ENCODE data around the gene DLL4. TPM values are rescaled to one million over a fixed set of nuclear protein-coding genes. Genes with fewer than 3 reads are reported as not detected.

DLL4 gene
- total RNA-seq, 1 donor from 2014 or later: 15.2 TPM

DNA sequence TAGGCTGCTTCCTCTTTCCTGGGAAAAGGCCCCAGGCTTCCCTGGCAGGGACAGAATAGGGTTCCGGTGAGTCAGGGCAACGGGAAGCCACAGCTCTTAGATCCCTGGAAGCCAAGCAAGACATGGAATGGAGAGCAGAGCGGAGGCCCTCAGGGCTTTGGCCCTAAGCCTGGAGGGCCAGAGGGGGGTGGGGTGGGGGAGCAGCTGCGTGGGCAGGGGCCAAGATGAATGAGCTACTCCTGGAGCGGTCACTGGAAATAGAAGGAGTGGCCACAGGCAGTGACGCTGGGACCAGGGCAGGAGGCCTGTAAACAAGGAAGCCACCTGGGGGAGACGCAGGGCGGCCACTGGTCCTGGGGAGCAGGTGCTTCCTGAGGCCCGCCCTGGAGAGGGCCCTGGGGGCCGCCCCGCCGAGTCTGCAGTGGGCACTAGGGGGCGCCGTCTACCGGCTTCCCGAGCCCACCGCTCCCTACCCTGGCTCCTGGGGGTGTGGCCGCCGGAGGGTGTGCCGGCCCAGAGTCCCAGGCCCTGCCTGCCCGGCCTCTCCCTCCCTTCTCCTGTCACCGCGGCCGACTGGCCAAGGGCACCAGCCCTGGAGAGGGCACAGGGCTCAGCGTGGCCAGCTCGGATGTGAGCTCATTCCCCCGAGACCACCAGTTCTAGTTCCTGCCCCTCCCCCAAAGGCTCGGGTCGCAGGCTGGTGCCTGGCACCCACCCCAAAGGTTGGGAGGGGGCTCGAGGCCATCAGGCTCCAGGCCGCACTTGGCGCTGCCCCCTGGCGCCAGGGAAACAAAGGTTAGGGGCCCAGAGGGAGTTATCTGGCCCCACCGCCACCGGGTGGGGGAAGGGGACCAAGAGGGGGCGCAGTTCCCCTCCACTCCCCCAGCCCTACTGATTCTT is 22.8 kb upstream of the DLL4 start:
- peak; percentile 85 for DNase-seq (ENCODE audit: low spot score)

DNA sequence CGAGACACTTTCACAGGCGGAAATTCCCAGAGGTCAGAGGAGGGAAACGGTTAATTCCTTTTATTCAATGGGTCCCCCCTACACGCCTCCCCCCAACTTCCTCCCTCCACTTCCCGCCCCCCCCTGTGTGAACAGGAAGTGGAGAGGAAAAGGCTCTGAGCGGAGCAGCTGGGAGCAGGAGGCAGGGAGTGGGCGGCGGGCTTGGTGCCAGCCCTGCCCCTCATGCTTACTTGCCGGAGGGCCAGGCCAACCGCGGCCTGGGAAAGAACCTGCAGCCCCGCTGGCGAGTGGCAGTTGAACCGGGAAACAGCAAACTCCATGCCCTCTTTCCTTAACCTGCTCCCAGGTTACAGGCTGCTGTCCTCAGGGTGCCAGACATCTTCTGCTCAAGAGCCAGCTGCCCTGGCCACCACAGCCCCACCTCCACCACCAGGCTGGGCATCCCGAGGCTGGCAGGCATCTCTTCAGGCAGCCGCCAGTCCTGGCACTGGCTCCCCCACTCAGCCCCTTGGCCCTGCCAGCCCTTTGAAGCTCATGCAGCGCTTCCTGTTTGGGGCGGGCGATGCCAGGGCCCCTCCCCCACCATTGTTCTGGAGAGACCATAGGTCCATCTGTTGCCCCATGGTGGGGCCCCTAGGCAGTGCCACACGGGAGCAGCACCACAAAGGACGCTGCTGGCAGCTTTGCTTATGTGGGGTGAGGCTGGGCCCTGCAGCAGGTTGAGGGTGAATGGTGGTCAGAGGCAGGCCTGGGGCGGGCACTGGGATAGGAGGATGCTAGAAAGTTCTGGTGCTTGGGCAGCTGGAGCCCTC is 21.9 kb upstream of the DLL4 start:
- DNase-seq (ENCODE audit: low spot score): no peak

DNA sequence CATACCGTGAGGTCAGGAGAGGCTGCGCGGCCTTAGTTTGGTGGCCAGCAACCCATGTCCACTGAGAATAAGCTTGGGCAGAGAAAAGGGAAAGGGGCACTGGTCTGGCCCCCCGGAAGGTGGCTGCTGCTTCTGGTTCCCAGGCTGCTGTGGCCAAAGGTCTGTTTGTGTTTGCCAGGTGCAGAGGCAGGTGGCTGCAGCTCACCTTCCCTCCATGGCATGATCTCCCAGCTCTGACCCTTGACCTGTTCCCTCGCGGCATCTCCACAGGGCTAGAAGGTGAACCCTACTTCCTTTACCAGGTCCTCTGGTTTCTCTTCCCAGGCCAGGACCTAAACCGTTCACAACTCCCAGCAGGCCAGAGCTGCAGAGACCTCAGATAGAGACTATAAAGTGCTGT is 21.0 kb upstream of the DLL4 start:
- no peak for DNase-seq (ENCODE audit: low spot score)

- no peak for DNase-seq (ENCODE audit: low spot score)
These were observed 19.2 kb upstream of the DLL4 start for GRCh38 chr15:40909662-40910630.

DNA sequence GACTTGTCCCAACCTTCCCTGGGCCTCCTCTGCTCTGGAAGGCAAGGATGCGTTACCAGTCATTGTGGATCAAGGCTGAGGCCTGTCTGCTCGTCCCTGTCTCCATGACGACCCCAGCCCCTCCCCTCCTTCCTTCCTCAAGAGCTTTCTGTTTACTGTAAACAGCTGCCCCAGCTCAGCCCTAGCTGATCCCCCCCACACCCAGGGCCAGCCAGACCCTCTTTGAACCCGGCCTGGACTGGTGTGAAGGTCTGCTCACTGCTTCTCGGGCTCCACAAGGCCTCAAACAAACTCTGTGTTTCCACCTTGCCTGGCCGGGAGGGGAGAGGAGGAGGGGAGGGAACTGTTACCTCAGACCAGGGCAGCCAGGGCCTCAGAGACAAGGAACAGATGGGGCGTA is 18.0 kb upstream of the DLL4 start:
- no peak for DNase-seq (ENCODE audit: low spot score)

DNA sequence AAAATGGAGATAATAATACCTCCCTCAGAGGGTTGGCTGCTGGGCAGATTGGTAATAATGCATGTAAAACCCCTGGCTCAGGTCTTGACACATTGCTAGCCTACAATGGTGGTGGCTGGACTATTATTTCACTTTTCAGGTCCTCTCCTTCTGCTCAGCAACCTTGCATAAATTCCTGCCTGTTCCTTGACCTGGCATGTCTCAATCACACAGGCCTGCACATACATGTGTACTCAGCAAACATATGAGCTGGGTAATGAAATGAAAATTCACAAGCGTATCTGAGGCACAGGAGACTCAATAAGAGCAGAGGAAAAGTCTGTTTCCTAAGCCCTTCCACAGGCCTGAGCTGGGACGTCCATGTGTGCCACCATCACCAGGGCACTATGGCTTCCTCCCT is 17.4 kb upstream of the DLL4 start:
- DNase-seq (ENCODE audit: low spot score): no peak

DNA sequence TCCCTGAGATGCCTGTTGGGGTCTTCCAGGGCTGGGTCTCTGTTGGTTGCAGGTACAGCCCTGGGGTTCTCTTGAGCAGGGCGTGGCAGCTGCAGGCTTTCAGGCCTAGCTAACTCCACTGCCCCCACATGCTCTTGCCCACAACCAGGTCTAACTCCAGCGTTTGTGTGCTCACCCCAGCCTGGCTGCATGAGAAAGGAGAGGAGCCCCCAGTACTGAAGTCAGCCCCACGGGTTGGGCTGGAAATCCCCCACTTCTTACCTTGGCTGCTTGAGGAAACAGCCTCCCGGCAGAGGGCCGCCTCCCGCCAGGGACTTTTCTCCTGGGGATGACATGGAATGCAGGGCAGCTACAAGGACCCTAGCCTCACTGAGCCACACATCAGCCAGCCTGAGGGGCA is 16.7 kb upstream of the DLL4 start:
- no peak for DNase-seq (ENCODE audit: low spot score)

- DNase-seq (ENCODE audit: low spot score): no peak
These were observed 15.1 kb upstream of the DLL4 start for GRCh38 chr15:40914013-40914412.

- DNase-seq (ENCODE audit: low spot score): no peak
These were observed 14.7 kb upstream of the DLL4 start for GRCh38 chr15:40914486-40914885.

- no peak for DNase-seq (ENCODE audit: low spot score)
These were observed 14.0 kb upstream of the DLL4 start for GRCh38 chr15:40915116-40915661.

DNA sequence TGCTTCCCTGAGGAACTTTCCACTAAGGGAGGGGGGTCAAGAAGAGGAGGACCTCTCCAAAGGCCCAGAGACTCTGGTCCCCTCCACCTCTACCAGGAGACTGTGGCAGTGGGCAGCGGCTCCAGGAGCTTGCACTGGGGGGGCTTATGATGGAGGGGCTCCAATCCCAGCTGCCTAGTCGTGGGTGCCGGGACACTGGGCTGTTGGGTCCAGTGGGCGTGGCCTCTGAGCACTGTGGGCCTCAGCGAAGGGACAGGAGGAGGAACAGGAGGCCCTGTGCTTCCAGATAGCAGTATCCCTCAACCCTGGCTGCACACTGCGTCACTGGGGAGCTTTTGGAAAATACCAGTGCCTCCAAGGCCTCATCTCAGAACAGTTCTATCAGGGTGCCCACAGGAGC is 13.5 kb upstream of the DLL4 start:
- DNase-seq (ENCODE audit: low spot score): no peak

DNA sequence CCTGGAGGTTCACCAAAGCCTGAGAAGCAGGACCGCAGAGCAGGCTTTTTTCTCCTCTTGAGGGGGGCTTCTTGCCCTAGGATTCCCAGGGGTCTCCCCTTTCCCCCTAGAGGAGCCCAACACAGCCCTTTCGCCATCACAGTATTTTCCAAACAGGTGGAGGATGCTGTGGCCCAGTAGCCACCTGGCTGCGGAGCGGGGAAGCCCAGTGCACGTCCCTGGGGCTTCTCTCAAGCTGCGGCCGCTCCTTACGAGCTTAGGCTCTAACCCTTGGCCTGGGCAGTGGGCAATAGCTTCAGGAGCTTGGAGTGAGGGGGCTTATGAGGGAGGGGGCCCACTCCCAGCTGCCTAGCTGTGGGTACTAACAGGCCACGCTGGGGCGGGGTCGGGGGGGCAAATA is 11.6 kb upstream of the DLL4 start:
- no peak for DNase-seq (ENCODE audit: low spot score)

- DNase-seq (ENCODE audit: low spot score): no peak
These were observed 10.9 kb upstream of the DLL4 start for GRCh38 chr15:40918146-40918798.

DNA sequence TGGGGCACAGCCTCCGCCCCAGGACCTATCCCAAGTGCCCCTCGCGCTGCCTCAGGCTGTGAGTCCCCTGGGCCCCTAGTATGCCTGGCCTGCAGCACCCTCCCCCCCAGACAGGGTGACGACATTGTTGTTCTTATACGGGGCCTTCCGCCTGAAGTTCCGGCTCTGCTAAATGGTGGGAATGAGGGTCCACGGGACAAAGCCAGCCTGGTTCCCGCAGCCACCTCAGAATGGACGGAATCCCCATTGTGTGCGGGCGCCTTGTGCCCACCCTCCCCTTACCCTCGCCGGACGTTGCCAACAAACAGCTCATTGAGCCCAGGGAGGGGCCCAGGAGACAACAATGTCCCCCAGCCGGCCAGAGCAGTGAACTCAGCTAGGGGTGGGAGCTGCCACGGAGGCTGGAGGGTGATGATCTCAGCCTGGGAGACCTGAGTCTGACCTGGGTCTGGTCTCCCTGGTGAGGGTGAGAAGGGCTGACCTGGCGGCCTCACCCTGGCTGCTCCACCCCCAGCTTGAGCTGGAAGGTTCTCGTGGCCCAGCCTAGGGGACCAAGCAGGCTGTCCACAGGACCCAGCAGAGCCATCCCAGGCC is 10.2 kb upstream of the DLL4 start:
- DNase-seq (ENCODE audit: low spot score): no peak

DNA sequence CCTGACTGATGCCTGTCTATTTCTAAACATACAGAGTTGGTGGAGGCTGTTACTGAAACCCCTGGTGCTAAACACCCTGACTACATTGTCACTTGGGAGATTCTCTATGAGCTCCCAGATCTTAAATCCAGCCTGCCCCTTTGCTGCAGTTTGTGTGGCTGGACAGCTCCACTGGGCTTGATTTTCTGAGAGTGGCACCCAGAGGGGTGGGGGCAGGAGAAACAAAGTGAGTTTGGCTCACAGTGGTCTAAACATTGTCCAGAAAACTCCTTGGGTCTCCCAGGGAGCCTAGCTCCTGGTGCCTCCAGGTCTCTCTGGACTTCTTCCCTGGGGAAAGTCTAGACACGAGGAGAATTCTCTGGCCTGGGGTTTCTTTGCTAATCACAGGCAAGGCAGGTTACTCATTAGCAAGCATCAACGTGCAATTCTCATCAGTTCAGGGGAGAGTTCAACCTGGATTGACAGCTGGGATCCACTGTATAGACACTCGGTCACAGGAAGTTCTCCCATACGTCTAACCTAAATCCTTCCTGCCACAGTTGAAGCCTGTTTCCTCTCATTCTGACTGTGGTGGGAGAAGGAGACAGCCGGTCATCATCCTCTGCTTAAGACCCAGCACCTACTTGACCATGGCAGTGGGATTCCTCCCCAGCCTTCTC is 7.1 kb upstream of the DLL4 start:
- no peak for DNase-seq (ENCODE audit: low spot score)

DNA sequence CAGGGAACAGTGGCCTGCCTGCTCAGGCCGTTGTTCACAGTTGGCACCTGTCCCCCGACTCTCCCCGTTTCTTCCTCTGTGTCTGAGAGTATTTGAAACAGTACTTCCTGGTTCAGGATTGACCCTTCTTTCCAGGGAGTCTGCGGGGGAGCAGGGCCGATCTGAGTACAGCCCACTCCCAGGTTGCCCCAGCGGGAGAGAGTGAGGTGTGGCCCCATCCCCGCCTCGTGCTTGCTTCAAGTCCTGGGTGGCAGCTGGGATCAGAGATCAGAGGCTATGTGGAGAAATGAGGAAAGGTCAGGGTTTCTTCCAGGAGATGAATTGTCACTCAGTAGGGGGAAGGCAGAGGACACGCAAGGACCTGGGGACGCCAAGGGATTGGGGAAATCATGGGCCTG is 6.5 kb upstream of the DLL4 start:
- no peak for DNase-seq (ENCODE audit: low spot score)

DNA sequence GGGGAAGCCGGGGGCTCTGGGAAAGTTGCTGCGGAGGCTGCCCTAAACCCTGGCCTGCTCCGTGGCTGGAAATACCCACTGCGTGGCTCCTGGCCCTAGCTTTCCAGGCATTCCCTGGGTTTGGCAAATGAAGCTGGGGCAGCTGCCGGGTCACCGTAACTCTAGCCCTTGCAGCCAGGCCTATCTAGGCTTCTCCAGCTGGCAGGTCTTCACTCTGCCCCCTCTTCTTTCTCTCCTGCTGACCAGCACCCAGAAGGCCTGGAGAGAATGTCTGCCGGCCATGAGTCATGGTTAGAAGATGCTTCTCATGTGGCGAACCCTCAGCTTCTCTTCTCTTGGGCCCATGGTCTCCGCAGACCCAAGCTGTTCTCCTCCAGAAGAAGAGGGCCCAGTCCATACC is 5.6 kb upstream of the DLL4 start:
- DNase-seq (ENCODE audit: low spot score): no peak

GRCh38 chr15:40925495-40925862 is 3.7 kb upstream of the DLL4 start:
- DNase-seq (ENCODE audit: low spot score): no peak

GRCh38 chr15:40925863-40926658 is 3.1 kb upstream of the DLL4 start:
- no peak for DNase-seq (ENCODE audit: low spot score)
